Upper lobe of left lung (tissue), 4 donors: ENCODE results near the gene MMAB.

Experiments
- EP300 ChIP-seq, 4 donors: sonication (generic); formaldehyde crosslinking; IDR thresholded peaks; one replicate each; pipeline ENCODE4 v1.5.1; 2017; ENCODE audit warnings: antibody characterized with exemption in 4 of 4, control low read depth in 2 of 4
- POLR2AphosphoS5 ChIP-seq, 2 donors: sonication (generic); formaldehyde crosslinking; IDR thresholded peaks; one replicate each; pipeline ENCODE4 v1.5.1; 2017; ENCODE audit warnings: antibody characterized with exemption in 2 of 2
- TF ChIP-seq, protein P1 (sequence below), 6 experiments: fragments of 450-650 bp in 4 of 6; fragments of 200-600 bp in 2 of 6; sonication (generic) in 2 of 6; IDR thresholded peaks; one replicate each; pipeline ENCODE4 v1.5.1; 2016 to 2019; ENCODE audit warnings: antibody characterized with exemption in 6 of 6

DNA sequence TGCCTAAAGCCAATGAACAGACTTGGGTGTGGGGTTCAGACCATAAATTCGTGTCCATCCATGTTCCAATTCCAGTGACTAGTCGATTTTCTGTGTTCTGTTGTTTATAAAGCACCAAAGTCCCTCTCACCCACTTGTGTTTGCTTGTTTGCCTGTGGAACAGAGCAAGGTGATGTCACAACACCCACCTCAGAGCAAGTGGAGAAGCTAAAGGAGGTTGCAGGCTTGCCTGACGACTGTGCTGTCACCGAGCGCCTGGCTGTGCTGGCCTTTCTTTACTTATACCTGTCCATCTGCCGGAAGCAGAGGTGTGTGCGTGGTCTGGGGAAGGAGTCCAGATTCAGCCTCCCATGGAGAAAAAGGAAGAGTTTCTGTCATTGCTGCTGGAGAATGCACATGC is 6.3 kb upstream of the MMAB start:
- TF ChIP-seq, protein P1, sequence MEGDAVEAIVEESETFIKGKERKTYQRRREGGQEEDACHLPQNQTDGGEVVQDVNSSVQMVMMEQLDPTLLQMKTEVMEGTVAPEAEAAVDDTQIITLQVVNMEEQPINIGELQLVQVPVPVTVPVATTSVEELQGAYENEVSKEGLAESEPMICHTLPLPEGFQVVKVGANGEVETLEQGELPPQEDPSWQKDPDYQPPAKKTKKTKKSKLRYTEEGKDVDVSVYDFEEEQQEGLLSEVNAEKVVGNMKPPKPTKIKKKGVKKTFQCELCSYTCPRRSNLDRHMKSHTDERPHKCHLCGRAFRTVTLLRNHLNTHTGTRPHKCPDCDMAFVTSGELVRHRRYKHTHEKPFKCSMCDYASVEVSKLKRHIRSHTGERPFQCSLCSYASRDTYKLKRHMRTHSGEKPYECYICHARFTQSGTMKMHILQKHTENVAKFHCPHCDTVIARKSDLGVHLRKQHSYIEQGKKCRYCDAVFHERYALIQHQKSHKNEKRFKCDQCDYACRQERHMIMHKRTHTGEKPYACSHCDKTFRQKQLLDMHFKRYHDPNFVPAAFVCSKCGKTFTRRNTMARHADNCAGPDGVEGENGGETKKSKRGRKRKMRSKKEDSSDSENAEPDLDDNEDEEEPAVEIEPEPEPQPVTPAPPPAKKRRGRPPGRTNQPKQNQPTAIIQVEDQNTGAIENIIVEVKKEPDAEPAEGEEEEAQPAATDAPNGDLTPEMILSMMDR (IDR thresholded peaks at IDR 0.05), result no peak
- TF ChIP-seq EP300 (IDR thresholded peaks at IDR 0.05) (no peak), POLR2AphosphoS5 (IDR thresholded peaks at IDR 0.05) (no peak)
